Liver (tissue), 9 donors: ENCODE measurements around the gene PIRT. TPM values are rescaled to one million over a fixed set of nuclear protein-coding genes. Genes with fewer than 3 reads are reported as not detected.

Experiments used
- DNase-seq: peaks from one replicate; pipeline ENCODE4 v3.0.0-alpha.2; 2017; ENCODE audit warnings: low spot score
- H3K27ac ChIP-seq, 2 donors: one replicate each; pipeline ENCODE4 v1.7.0; 2013; ENCODE audit warnings: inconsistent platforms in 2 of 2, low read length in 2 of 2, control low read depth in 1 of 2, low read depth in 1 of 2, mild to moderate bottlenecking in 1 of 2
- H3K27me3 ChIP-seq, 4 donors: one replicate each; pipeline versions ENCODE4 v1.6.1 to v1.7.0; 2013; ENCODE audit warnings: low read length in 3 of 4, inconsistent platforms in 1 of 4, mild to moderate bottlenecking in 1 of 4, moderate library complexity in 1 of 4; ENCODE audit not compliant: control insufficient read depth in 4 of 4, insufficient read depth in 4 of 4
- H3K36me3 ChIP-seq, 4 donors: one replicate each; pipeline versions ENCODE4 v1.6.1 to v1.7.0; 2013; ENCODE audit warnings: low read length in 3 of 4, mild to moderate bottlenecking in 3 of 4, low read depth in 1 of 4, moderate library complexity in 1 of 4; ENCODE audit not compliant: control insufficient read depth in 4 of 4, insufficient read depth in 3 of 4
- H3K4me1 ChIP-seq, 4 donors: one replicate each; pipeline versions ENCODE4 v1.6.1 to v1.7.0; 2013; ENCODE audit warnings: low read length in 3 of 4, mild to moderate bottlenecking in 3 of 4, moderate library complexity in 1 of 4; ENCODE audit not compliant: control insufficient read depth in 4 of 4, insufficient read depth in 4 of 4
- H3K4me3 ChIP-seq, 3 donors: one replicate each; pipeline versions ENCODE4 v1.6.1 to v1.7.0; 2013; ENCODE audit warnings: low read length in 3 of 3, control low read depth in 1 of 3, low read depth in 1 of 3, mild to moderate bottlenecking in 1 of 3
- H3K9ac ChIP-seq, 2 donors: one replicate each; pipeline ENCODE4 v1.7.0; 2013; ENCODE audit warnings: low read length in 2 of 2, mild to moderate bottlenecking in 2 of 2, moderate library complexity in 2 of 2, control low read depth in 1 of 2, low read depth in 1 of 2
- H3K9me3 ChIP-seq, 4 donors: one replicate each; pipeline versions ENCODE4 v1.6.1 to v1.7.0; 2013; ENCODE audit warnings: low read length in 3 of 4; ENCODE audit not compliant: control insufficient read depth in 4 of 4
- ATF3 ChIP-seq: IDR thresholded peaks from 2 replicates; pipeline ENCODE4 v1.6.1; 2016; ENCODE audit warnings: antibody characterized with exemption
- EGR1 ChIP-seq, 2 donors: IDR thresholded peaks; 2 replicates each; pipeline ENCODE4 v1.6.1; 2016 to 2018; ENCODE audit warnings: antibody characterized with exemption in 2 of 2, low read depth in 2 of 2
- FOXA2 ChIP-seq: IDR thresholded peaks from 2 replicates; pipeline ENCODE4 v1.6.1; 2016; ENCODE audit warnings: antibody characterized with exemption
- GABPA ChIP-seq, 2 donors: IDR thresholded peaks in 1 of 2; conservative IDR thresholded peaks in 1 of 2; 2 replicates each; pipeline ENCODE4 v1.6.1; 2016; ENCODE audit warnings: antibody characterized with exemption in 2 of 2, mild to moderate bottlenecking in 1 of 2, moderate library complexity in 1 of 2
- HNF4A ChIP-seq, 2 donors: conservative IDR thresholded peaks; 2 replicates each; pipeline ENCODE4 v1.6.1; 2016; ENCODE audit warnings: antibody characterized with exemption in 2 of 2, mild to moderate bottlenecking in 2 of 2
- JUND ChIP-seq, 2 donors: IDR thresholded peaks; 2 replicates each; pipeline ENCODE4 v1.6.1; 2016; ENCODE audit warnings: antibody characterized with exemption in 2 of 2
- MAX ChIP-seq: IDR thresholded peaks from 2 replicates; pipeline ENCODE4 v1.6.1; 2016; ENCODE audit warnings: antibody characterized with exemption
- NR2F2 ChIP-seq: IDR thresholded peaks from 2 replicates; pipeline ENCODE4 v1.6.1; 2016; ENCODE audit warnings: antibody characterized with exemption
- RAD21 ChIP-seq, 2 donors: IDR thresholded peaks; 2 replicates each; pipeline ENCODE4 v1.6.1; 2016; ENCODE audit warnings: antibody characterized with exemption in 2 of 2, mild to moderate bottlenecking in 2 of 2
- REST ChIP-seq: IDR thresholded peaks from 2 replicates; pipeline ENCODE4 v1.6.1; 2016; ENCODE audit warnings: antibody characterized with exemption, mild to moderate bottlenecking
- RXRA ChIP-seq, 2 donors: IDR thresholded peaks; 2 replicates each; pipeline ENCODE4 v1.6.1; 2017 to 2018; ENCODE audit warnings: antibody characterized with exemption in 2 of 2, mild to moderate bottlenecking in 1 of 2
- SP1 ChIP-seq: IDR thresholded peaks from 2 replicates; pipeline ENCODE4 v1.6.1; 2018; ENCODE audit warnings: antibody characterized with exemption, mild to moderate bottlenecking
- TAF1 ChIP-seq: conservative IDR thresholded peaks from 2 replicates; pipeline ENCODE4 v1.6.1; 2016; ENCODE audit warnings: antibody characterized with exemption, mild to moderate bottlenecking
- YY1 ChIP-seq: IDR thresholded peaks from 2 replicates; pipeline ENCODE4 v1.6.1; 2016; ENCODE audit warnings: antibody characterized with exemption, mild to moderate bottlenecking
- WGBS: extraction: QIAGEN DNeasy Blood & Tissue Kit; methylation state at CpG from one replicate; pipeline ENCODE4 v1.1.7; 2013; 5-methylcytosine and 5-hydroxymethylcytosine counted together
- polyA plus RNA-seq, 2 donors: library from polyadenylated mRNA; stranded (reverse) in 1 of 2; unstranded in 1 of 2; fragments of 200-250 nt in 1 of 2; fragments of >200 nt in 1 of 2; fragmentation: Nextera tagmentation in 1 of 2; extraction: Ambion mirVana in 1 of 2; gene quantifications; one replicate each; pipeline versions ENCODE4 v1.2.1 to v1.2.3, GENCODE V29; 2013 to 2015
- total RNA-seq, 2 donors: library from RNA; depleted of rRNA; stranded (reverse); fragments of >200 nt; gene quantifications; one replicate each; pipeline ENCODE4 v1.2.3, GENCODE V29; 2014
- donor health status: healthy.
- donor health status: healthy.
- donor health status: healthy.
- donor health status: healthy.
- donor health status: healthy.

PIRT gene
- total and polyA plus RNA-seq, 4 donors: 0.18 TPM; not detected in 3

GRCh38 chr17:10799407-10799806 is 38.5 kb downstream of the PIRT start (continued):
- TF ChIP-seq MAX (no peak), EGR1 (IDR thresholded peaks at IDR 0.05; ENCODE audit: low read depth in 2 of 2) (no peak), FOXA2 (peak; percentile 3), GABPA (IDR thresholded peaks at IDR 0.05 in 1 of 2, conservative IDR thresholded peaks at IDR 0.05 in 1 of 2) (no peak), RAD21 (IDR thresholded peaks at IDR 0.05) (no peak), TAF1 (no peak)

GRCh38 chr17:10798910-10799309 is 39.0 kb downstream of the PIRT start:
- Histone ChIP-seq H3K9ac (no peak overlapping the region), H3K9me3 (no peaks in the 10 kb centered on the region), H3K36me3 (no peaks in the 10 kb centered on the region), H3K4me1 (peaks cover 4 to 25% (median 19%) of the 10 kb centered on the region in 4 donors), H3K27ac (peak overlapping the region; percentile 55 to 57), H3K4me3 (no peak overlapping the region), H3K27me3 (no peaks in the 10 kb centered on the region)
- TF ChIP-seq NR2F2 (no peak), RAD21 (IDR thresholded peaks at IDR 0.05) (no peak), TAF1 (no peak), RXRA (IDR thresholded peaks at IDR 0.05) (no peak), JUND (IDR thresholded peaks at IDR 0.05) (no peak)
- 70% methylated on average over 7 of the region's 7 CpGs for WGBS
- no peak for DNase-seq

- H3K36me3 ChIP-seq: no peaks in the 10 kb centered on the region
- H3K27me3 ChIP-seq: no peaks in the 10 kb centered on the region
- no peaks in the 10 kb centered on the region for H3K9me3 ChIP-seq
- peak overlapping the region; percentile 57 to 58 for H3K27ac ChIP-seq
- H3K9ac ChIP-seq: no peak overlapping the region
- H3K4me3 ChIP-seq: no peak overlapping the region
- no peak for DNase-seq
- peak in 1 of 2 donors; percentile 37 for TF ChIP-seq RAD21 (IDR thresholded peaks at IDR 0.05)
- TF ChIP-seq ATF3: no peak
- peak; percentile 78 to 85 for TF ChIP-seq RXRA (IDR thresholded peaks at IDR 0.05)
- no peak for TF ChIP-seq TAF1
- peak; percentile 60 for TF ChIP-seq YY1
- TF ChIP-seq SP1: peak; percentile 84
- peak; percentile 43 for TF ChIP-seq REST
- TF ChIP-seq JUND (IDR thresholded peaks at IDR 0.05): peak in 1 of 2 donors; percentile 24
- peak in 1 of 2 donors; percentile 48 for TF ChIP-seq HNF4A (conservative IDR thresholded peaks at IDR 0.05)
- no peak for TF ChIP-seq MAX
- peaks cover 4 to 25% (median 19%) of the 10 kb centered on the region in 4 donors for H3K4me1 ChIP-seq
- WGBS: 30% methylated on average over 3 of the region's 3 CpGs
Measured at GRCh38 chr17:10798332-10798749, 39.5 kb downstream of the PIRT start.
